KOPT-K1 (cell line): ENCODE results near the gene AOX1.
"Not testable (repeated sequence)": the region's sequence is repeated elsewhere in the genome, so short reads cannot be mapped to it uniquely, and the experiment has no call there.

Source experiments
- H3K27ac ChIP-seq: fragments of 200-600 bp; sonication (generic); 2 replicates; pipeline ENCODE4 v1.5.1; 2016; ENCODE audit warnings: antibody characterized with exemption, mild to moderate bottlenecking, low read depth, low read length; ENCODE audit not compliant: poor library complexity, severe bottlenecking
- H3K36me3 ChIP-seq: fragments of 200-600 bp; sonication (generic); 2 replicates; pipeline ENCODE4 v1.5.1; 2017; ENCODE audit warnings: antibody characterized with exemption, mild to moderate bottlenecking, low read length, moderate library complexity; ENCODE audit not compliant: insufficient read depth
- H3K9me3 ChIP-seq: fragments of 200-600 bp; sonication (generic); 2 replicates; pipeline ENCODE4 v1.5.1; 2017; ENCODE audit warnings: antibody characterized with exemption, low read length, mild to moderate bottlenecking; ENCODE audit not compliant: insufficient read depth, poor library complexity, severe bottlenecking

The AOX1 gene

DNA sequence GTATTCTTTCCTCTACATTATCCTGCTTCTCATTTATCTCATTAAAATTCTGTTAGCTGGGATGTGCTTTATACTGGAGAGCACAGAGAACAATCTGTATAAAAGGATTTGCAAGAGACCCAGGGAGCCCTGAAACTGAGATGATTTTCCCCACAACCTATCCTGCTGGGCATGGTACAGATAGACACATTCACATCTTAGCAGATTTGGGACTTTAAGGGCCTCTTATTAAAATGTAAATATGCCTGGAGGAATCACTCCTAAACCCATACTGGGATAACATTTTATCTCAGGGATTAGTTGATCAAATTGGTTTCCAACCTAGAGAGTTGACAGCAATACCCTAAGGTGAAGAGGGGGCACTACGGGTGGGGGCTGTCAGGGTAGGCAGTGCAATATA is 45.5 kb downstream of the AOX1 start:
- Histone ChIP-seq H3K27ac (no peak overlapping the region), H3K36me3 (no peaks in the 10 kb centered on the region), H3K9me3 (no peaks in the 10 kb centered on the region)

DNA sequence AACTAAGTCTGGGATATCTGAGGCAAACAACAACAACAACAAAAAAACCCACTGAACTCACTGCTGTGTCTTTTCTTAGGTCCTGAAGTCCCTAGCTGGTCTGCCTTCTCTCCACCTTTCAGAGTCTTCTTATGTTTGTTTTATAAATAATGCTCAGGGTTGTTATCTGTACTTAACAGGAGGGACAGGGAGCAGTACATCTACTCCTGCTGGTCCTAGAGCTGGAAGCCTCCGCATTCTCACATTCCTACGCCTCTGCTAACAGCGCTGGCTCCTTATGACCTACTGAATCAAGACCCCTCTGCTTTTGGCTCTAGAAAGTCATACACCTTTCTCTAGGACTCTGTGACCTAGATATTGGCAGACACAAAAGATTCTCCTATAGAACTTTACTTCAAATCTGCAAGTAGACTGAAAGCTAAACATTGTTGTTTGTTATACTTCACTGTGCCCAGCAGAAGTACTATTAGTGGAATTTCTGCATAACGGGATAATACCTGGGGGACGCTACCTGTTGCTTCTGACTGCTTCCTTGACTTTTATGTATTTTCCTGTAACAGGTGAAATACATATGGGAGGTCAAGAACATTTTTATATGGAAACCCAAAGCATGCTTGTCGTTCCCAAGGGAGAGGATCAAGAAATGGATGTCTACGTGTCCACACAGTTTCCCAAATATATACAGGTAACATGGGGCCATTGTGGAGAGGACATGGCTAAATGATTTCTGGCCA is 48.6 kb downstream of the AOX1 start:
- Histone ChIP-seq H3K9me3 (no peaks in the 10 kb centered on the region), H3K27ac (no peak overlapping the region), H3K36me3 (no peaks in the 10 kb centered on the region)

DNA sequence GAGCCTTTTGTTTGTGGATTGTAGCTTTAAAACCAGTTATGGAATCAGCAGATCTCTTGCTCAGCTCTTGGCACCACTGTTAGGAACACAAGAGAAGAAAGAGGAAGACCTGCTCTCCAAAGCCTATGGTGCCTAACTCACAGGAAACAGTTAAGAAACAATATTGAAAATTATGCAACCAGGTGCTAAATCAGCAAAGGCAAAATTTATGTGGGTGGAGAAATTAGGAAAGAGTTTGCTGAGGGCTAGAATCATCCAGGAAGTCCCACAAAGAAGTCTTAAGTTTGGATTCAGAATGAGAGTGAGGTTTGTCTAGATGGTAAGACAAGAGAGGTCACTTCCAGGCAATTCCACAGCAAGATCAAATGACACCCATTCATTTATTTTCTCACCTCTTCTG is 49.4 kb downstream of the AOX1 start:
- H3K36me3 ChIP-seq: no peaks in the 10 kb centered on the region
- H3K9me3 ChIP-seq: no peaks in the 10 kb centered on the region
- no peak overlapping the region for H3K27ac ChIP-seq

DNA sequence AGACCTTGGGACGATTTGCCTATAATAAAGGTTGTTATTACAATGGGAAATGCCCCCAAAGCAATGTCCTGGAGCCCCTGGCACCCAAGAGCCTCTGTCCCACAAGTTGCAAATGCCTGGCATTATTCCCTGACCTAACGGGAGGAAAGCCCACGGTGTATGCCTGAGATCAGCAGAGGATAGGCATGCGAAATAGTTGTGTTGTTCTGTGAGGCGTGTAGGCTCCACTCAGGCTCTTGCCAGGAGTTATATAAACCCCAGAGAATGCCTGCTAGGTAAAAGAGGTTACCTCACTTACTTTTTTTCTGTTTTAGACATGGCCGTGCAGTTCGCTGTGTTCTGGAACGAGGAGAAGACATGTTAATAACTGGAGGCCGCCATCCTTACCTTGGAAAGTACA is 52.1 kb downstream of the AOX1 start:
- Histone ChIP-seq H3K9me3 (no peaks in the 10 kb centered on the region), H3K27ac (no peak overlapping the region), H3K36me3 (no peaks in the 10 kb centered on the region)

DNA sequence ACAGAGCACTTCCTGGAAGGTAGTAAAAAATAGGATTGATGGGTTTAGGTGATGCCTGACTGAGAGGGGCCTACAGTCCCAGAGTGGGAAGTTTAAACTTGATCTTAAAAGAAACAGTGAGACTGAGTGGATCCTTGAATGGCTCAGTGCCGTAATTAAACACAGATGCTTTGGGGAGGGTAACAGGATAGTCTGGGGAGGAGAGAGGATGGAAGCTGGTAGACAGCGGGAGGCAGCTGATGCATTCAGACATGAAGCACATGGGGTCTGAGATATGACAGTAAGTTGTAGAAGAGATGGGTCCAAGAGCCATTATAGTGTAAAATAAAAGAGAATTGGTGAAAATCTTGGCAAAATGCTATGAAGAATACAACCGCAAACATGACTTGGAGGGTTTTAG is 54.4 kb downstream of the AOX1 start:
- Histone ChIP-seq H3K27ac (no peak overlapping the region), H3K36me3 (no peaks in the 10 kb centered on the region), H3K9me3 (no peaks in the 10 kb centered on the region)

DNA sequence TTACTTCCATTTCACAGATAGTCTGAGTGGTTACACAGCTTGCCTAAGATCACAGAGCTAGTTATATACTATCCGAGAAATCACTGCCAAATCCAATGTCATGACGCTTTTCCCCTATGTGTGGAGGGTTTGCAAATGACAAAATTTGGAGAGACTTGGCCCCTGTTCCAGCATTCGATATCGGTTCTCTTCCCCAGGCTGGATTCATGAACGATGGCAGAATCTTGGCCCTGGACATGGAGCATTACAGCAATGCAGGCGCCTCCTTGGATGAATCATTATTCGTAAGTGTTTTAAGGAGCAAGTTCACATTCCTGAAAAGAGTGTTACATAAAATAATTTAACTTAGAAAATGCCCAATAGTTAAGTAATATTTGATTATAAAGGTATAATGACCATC is 55.1 kb downstream of the AOX1 start:
- no peaks in the 10 kb centered on the region for H3K9me3 ChIP-seq

DNA sequence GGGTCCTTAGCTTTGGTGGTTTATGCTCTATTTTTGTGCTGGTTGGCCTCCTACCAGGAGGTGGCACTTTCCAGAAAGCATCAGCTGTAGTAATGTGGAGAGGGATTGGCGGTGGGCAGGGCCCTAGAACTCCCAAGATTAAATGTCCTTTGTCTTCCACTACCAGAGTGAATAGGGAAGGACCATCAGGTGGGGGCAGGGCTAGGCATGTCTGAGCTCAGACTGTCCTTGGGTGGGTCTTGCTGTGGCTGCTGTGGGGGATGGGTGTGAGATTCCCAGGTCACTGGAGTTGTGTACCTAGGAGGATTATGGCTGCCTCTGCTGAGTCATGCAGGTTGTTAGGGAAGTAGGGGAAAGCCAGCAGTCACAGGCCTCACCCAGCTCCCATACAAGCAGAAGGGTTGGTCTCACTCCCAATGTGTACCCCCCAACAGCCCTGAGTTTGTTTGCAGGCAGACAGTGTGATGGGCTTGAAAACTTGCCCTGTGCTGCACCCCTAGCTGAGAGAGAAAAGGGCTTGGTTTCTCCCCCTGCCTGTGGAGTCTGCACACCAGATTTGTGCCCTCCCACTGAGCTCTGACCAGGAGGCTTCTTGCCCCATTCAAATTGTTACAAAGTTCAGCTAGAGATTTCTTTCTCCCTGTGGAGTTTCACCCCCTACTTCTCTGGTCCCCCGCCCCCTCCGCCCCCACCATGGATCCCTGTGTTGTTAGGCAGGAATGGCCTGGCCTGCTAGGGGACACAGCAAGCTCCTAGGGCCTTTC is 62.9 kb downstream of the AOX1 start:
- H3K36me3 ChIP-seq, H3K27ac ChIP-seq, H3K9me3 ChIP-seq: not testable (repeated sequence)

More for the DNA sequence above, 55.1 kb downstream of the AOX1 start:
- Histone ChIP-seq H3K27ac (no peak overlapping the region), H3K36me3 (no peaks in the 10 kb centered on the region)

DNA sequence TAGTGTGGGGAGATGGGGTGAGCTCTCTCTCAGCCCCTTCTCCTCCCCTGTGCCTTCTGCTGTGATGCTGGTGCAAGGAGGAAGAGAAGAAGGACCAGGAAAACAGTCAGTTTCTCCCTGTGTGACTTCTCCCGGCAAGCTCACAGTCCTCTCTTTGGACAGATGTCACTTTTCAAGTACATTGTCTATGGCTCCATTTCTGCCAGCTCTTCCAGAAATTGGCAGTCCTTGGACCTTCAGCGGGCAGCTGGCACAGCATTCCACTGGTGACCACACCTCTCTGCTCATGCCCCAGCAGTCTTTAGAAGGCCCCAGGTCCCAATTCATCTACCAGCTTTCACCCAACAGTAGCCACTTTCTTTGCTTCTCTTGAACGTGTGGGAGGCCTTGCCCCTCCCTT is 63.9 kb downstream of the AOX1 start:
- H3K36me3 ChIP-seq: no peaks in the 10 kb centered on the region

DNA sequence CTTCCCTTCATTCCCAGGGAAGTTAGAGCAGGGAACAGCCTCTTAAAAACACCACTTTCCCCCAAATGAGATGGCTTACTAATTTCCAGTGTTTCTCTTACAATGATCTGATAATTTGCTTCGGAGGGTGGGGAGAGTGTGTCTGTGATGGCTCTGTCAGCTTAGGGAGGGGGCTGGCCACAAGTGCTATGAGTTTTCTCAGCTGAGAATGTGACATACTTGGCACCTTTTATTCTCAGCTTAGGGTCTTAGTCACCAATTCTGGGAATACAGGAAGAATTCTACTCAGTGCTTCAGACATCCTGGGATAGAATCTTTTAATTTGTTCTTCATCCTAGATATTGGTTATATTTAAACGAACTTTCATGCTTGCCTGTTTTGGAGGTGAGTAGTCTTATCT is 64.4 kb downstream of the AOX1 start:
- H3K36me3 ChIP-seq: no peaks in the 10 kb centered on the region
- no peaks in the 10 kb centered on the region for H3K9me3 ChIP-seq
- no peak overlapping the region for H3K27ac ChIP-seq

More for the DNA sequence above, 63.9 kb downstream of the AOX1 start:
- Histone ChIP-seq H3K27ac (no peak overlapping the region), H3K9me3 (no peaks in the 10 kb centered on the region)

DNA sequence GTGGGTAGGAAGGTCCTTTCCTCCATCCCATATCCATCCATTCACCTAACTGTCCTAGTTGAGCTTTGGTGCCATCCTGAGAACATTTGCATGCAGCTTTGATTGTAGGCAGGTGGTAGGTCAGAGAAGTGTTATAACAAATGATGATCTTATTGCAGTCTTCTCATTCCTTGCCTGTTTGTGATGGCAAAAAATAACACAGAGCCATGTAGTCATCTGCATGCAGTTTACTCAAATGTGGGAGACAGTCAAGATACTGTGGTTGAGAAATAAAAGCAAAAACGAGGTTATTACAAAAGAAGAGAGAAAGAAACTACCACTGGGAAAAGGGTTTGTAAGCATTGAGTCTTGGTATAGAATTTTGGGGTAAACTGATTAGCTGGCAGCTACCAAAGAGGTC is 66.3 kb downstream of the AOX1 start:
- Histone ChIP-seq H3K9me3 (no peaks in the 10 kb centered on the region), H3K27ac (no peak overlapping the region), H3K36me3 (no peaks in the 10 kb centered on the region)

DNA sequence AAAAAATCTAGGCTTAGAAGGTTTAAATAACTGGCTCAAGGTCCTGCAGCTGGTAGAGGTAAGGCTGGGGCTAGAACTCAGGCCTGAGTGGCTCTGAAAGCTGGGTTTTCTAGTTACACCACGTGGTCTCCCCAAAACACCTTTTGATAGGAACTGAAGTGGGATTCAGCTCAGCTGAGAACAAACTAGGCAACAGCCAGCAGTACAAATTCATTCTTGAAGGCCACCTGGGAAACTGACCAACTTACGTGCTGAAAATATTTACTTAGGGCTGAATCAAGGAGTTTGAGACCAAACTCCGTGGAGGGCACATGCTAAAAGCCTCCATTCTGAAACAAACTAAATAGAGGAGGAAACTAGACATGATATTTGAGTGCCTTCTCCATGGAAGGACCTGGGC is 67.2 kb downstream of the AOX1 start:
- no peak overlapping the region for H3K27ac ChIP-seq
- H3K36me3 ChIP-seq: no peaks in the 10 kb centered on the region
- no peaks in the 10 kb centered on the region for H3K9me3 ChIP-seq

DNA sequence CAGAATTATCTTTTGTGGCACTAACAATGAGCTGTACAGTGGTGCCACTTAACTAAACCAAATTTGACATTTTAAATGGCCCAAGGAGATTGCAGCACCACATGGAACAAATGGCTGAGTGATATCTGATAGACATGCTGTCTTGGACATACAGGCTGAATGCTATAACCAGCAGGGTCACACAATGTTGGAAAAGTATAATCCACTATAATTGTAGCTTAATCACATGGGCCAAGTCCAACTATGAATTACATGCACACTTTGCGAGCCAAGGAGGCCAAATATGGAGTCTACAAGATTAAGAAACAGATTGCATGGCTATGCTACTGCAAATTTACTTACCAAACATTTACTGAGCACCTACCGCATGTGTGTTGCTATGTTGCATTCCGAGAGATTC is 69.0 kb downstream of the AOX1 start:
- no peak overlapping the region for H3K27ac ChIP-seq
- no peaks in the 10 kb centered on the region for H3K36me3 ChIP-seq
- no peaks in the 10 kb centered on the region for H3K9me3 ChIP-seq

DNA sequence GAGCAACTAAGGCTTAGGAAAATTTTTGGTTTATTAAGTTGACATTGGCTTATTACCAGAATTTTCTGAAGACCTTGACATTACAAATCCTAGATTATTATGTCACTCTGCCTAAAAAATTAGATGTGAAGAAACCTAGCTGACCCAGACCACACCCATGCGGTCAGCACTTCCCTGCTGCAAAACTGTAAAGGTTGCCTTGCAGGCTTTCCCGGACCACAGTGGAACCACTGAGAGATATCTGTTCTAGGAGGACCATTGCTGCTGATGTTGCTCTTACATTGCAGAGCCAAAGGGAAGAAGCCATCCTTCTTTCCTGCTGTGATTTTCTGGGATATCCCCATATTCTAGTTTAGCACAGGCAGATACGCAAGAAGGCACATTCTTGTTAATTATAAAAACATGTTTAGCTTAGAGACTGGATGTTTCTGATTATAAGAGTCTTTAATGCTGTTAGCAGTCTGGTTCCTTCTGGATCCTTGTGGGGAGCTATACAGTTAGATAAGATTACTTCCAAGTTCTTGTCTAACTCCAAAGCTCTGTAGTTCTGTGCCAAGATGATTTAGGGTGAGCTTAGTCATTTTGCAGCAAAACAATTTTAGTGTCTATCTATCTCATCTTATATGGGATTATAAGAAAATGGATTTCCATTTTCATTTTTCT is 70.2 kb downstream of the AOX1 start:
- Histone ChIP-seq H3K9me3 (no peaks in the 10 kb centered on the region), H3K27ac (no peak overlapping the region), H3K36me3 (no peaks in the 10 kb centered on the region)

DNA sequence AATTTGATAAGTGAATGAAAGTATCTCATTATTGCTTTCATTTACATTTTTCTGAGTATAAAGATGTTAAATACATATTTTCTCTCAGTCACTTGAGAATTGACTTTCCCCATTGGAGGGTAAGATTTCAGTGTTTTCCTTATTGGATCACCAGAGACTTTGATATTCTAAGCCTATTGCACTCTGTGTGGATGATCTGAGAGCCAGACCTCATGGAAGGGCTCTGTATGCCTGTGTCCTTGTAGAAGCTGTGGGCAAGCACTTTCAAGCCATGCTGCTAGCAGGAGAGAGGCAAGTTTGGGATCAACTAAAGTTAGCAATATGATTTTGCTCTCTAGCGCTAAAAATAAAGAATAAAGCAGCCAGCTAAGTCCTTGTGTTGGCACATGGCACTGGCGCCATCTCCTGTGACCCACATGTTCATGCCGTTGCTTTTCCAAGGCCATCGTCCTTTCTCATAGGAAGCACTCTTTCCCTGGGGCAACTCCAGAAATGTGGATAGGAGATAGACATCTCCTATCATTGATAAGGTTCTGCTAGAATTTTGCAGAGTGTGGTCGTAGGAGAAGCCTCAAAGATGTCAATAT is 72.6 kb downstream of the AOX1 start:
- Histone ChIP-seq H3K36me3 (no peaks in the 10 kb centered on the region), H3K9me3 (no peaks in the 10 kb centered on the region), H3K27ac (no peak overlapping the region)

DNA sequence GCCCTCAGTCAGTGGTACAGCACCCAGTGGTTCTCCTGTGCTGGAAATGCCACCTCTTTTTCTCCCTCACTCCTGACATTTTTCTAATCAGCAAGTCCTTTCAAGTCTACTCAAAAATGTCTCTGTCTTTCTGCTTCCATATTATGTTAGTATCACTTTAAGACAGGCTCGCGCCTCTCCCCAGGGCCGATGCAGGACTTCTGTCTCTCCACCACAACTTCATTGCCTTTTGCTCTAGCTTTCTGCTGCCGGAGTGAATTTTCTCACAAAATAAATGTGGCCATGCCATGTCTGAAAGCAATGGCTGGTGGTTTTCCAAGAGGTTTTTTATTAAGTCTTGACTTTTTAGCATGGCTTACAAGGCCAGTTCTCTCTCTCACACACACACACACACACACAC is 73.6 kb downstream of the AOX1 start:
- H3K36me3 ChIP-seq: no peaks in the 10 kb centered on the region
- H3K27ac ChIP-seq: no peak overlapping the region
- no peaks in the 10 kb centered on the region for H3K9me3 ChIP-seq
